Measurements from ENCODE around the gene CCDC91.
"Not testable (repeated sequence)": the region's sequence is repeated elsewhere in the genome, so short reads cannot be mapped to it uniquely, and the experiment has no call there.

CCDC91 gene

DNA sequence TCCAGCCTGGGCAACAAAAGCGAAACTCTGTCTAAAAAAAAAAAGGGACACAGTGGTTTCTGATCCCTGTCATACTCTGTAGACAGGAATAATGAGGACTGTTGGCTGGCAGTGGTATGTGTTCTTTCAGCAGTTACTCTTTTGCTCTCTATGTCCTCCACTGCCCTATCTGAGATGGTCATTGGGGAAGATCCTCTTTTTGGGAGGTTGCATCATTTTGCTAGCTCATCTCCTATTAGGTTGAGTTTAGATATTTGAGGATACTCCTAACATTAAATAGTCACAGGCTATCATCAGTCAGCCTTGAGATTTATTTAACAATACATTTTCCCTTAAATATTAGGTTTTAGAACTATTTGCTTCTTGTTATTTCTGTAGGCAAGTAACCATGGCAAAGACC, 5.9 kb upstream of the CCDC91 start:
- no peak for DNase-seq

DNA sequence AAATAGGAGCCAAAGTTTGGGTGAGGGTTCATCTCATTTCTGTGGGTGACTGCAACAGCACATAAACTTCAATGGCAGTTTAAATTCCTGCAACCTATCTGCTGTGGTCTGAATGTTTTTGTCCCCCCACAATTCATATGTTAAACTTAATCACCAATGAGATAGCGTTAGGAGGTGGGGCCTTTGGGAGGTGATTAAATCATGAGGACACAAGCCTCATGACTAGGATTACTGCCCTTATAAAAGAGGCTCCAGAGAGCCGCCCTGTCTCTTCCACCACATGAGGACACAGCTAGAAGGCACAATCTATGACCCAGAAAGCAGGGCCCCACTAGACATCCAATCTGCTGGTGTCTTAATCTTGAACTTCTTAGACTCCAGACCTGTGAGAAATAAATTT, 3.8 kb upstream of the CCDC91 start:
- no peak for DNase-seq

DNA sequence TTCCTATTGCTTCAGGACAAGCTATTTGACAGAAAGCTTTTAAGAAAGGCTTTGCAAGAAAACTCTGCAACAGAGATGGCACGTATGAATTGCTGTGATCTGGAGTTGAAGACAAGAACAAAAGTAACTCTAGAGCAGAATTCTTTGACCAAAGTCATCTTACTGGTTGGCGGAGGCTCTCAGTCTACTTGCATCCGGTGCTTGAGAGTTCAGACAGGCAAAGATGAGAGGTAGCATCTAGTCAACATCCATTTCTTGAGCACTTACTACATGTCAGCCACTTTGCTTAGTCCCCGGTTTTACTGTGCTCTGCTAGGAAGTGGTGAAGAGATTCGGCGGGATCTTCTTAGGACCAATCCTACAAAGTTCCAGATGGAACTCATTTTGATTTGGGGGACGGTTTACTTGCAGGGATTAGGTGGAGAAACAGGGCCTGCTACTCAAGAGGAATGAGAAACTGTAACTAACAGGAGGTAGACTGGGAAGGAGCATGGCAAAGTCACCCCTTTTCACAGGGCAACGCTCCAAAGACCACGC, 404 bp upstream of the CCDC91 start:
- DNase-seq: no peak

DNA sequence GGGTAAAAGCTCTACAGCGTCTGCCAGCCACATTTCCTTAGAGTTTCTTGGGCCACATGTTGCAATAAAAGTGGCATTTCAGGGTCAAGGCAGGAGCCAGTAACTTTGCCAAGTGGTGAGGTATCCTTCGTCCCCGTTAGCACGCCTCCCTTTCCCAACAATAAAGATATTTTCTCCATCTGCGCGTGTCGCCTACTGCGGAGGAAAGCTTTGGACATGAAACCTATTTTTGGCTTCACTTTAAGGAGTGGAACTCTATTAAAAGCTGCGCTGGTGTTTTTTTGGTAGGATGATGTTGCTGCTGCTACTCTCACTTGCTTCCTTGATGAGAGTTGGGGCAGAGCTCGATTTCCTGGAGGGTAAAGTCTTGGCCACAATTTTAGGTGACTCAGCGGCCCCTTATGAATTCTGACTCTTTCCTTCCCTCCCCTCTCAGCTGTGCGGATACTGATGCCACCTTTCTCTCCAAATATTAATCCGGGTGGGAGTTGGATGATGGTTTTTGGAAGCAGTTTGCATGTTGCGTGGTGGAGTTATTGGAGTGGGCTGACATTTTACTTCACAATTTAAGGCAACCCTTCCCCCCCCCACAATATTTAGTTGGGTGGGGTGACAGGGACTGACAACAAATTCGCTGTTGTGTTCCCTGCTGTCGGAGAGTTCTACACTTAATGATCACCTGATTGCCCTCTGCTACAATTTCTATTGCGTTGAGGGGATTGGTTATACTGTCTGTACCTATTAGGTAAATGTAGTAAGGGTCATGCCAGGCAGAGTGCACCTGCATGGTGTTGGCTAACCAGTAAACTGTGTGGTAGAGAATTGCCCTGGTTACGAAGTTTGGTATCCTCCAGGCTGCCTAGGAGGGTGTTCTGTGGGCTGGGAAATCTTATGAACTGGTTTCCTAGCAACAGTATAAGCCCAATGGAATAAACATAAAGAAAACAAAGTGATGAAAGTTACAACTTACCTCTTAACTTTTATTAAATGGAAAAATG, 1.1 kb downstream of the CCDC91 start:
- DNase-seq: peak; percentile 36

DNA sequence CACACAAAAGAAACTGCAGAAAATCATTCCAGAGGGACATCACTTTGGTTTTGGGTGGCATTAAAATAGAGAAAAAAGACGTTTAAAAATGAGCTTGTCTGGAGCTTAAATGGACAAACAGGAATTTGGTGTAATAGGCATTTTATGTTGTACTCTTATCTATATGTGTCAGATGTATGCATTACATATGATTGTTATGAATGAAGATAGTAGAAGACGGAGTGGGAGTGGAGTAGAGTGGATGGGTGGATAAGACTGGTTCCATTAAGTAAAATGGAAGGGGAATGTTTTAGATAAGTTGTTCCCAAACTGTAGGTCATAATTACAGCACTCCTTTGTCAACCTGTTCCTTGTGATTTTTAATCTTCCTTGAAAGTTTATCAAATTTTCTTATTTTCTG, 1.9 kb downstream of the CCDC91 start:
- DNase-seq: no peak

DNA sequence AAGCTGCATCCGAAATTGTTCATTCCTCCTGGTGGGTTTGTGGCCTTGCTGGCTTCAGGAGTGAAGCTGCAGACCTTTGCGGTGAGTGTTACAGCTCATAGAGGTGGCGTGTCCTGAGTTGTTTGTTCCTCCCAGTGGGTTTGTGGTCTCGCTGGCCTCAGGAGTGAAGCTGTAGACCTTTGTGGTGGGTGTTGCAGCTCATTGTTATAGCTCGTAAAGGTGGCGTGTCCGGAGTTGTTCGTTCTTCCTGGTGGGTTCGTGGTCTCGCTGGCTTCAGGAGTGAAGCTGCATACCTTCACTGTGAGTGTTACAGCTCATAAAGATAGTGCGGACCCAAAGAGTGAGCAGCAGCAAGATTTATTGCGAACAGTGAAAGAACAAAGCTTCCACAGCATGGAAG, 4.4 kb downstream of the CCDC91 start:
- not testable (repeated sequence) for DNase-seq

DNA sequence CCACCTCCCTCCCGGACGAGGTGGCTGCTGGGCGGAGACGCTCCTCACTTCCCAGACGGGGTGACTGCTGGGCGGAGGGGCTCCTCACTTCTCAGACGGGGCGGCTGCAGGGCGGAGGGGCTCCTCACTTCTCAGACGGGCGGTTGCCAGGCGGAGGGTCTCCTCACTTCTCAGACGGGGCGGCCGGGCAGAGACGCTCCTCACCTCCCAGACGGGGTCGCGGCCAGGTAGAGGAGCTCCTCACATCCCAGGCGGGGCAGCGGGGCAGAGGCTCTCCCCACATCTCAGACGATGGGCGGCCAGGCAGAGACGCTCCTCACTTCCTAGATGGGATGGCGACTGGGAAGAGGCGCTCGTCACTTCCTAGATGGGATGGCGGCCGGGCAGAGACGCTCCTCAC, 10.9 kb downstream of the CCDC91 start:
- DNase-seq: not testable (repeated sequence)

DNA sequence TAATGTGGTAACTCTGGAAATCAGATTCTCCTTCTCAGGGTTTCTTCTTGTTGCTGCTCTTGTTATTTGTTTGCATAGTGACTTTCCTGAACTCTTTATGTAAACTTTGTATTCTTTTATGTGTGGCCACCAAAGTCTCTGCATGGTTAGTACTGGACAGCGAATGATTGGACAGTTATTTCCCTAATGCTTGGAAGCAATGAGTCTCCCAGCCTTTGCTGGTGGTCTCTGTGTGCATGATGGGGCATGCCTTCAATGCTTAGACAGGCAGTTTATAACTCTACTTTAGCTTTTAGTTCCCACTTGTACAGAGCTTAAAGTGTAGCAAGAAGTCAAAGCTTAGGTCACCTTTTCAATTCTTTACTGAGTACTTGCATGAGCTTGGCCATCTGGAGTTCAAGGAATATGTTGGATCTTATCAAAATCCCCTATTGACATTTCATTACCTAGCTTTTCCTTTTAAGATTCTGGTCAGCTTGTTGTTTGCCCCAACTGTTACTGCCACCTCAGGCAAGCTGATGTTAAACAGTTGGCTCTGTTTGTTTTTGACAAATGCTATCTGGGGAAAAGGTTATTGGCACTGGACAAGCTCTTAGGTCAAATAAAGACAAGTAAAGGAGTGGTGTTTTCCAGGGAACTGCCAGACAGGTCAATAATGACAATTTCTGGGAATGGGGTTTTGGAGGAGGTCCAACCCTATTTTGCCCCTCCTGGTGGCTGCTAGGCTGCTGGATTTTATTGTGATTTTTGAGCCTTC, 12.3 kb downstream of the CCDC91 start:
- no peak for DNase-seq

DNA sequence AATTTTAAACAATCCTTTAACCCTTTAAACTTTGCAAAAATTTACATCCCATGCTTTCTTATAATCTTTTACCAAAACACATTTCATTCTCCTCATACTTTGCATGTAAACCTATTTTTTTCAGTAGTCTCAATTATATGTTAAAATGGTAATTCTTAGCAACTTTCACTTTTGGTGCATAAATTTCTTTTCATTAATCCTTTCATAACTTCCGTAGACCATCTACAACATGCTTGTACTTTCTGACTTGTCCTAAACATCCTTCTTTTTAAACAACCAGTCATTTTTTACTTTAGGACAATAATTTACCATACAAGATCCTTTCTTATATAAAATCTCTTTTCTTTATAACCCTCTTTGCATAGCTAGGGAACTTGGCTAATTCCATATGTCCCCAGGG, 19.5 kb downstream of the CCDC91 start:
- no peak for DNase-seq

DNA sequence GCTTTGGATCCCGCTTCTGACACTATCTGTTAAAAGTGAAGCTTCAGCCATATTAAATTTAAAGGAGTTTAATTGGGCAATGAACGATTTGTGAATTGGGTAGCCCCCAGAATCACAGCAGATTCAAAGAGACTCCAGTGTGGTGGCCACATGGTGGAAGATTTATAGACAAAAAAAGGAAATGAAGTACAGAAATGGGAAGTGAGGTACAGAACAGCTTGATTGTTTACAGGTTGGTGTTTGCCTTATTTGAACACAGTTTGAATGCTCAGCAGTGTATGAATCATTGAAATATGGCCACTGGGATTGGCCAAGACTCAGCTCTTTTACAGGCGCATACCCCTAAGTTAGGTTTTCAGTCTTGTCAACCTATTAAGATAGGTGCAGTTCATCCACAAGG, 21.9 kb downstream of the CCDC91 start:
- no peak for DNase-seq

DNA sequence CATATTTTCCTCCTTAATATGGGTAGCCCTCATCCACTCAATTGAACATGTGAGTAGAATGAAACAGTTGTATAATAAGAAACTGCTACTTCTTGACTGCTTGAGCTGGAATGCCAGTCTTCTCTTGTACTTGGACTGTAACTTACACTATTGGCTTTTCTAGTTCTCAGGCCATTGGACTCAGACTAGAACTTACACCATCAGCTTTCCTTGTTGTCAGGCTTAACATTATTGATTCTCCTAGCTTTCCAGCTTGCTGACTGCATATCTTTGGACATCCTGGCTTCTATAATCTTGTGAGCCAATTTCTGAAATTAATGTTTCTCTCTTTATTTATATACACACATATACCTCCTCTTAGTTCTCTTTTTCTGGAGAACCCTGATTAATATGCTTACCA, 24.8 kb downstream of the CCDC91 start:
- DNase-seq: no peak

DNA sequence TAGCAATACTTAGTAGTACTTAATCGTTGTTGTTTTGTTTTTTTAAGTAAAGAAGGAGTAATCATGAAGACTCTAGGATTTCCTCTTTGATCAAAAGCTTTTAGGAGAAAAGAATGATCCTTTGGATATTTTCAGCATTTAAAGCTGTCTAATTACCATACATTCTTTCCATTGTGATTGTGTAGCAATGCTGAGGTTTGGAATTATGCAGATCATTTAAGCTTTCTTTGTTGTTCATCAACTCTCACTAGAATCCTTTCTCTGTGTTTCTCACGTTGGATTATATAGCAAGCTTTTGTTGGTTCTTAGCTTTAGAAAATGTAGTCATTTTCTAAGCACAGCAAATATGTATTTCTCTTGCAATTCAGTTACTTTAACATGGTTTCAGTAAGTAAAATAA, 25.8 kb downstream of the CCDC91 start:
- no peak for DNase-seq

DNA sequence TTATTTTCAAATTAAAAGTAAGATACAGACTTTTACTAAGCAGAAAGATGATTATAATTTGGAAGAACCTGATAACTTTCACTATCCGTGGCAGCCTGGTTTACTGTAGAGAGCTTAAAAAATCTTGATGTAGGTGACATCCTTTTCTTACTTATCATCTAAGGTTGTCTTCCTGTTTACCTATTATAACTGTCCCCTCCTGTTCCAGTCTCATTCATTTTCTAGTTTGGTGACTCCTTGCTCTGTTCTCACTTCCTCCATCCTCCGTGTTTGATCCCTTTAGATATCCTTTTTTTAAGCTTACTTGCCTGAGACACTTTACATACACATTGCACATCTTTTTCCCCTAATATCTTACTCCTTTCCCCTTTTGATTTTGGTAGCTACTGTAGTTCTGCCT, 27.5 kb downstream of the CCDC91 start:
- DNase-seq: no peak

DNA sequence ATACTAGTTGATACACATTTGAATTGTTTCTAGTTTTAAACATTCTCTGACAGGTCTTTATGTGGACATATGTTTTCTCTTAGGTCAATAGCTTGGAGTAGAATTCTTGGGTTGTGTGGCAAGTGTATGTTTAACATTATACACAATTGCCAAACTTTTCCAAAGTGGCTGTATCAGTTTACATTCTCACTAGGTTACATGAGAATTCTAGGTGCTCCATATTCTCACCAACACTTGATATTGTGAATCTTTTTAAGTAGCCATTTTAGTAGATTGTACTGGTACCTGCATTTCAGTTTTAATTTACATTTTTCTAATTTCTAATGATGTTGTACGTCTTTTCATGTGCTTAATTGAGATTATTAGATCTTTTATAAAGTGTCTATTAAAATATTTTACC, 28.6 kb downstream of the CCDC91 start:
- no peak for DNase-seq

DNA sequence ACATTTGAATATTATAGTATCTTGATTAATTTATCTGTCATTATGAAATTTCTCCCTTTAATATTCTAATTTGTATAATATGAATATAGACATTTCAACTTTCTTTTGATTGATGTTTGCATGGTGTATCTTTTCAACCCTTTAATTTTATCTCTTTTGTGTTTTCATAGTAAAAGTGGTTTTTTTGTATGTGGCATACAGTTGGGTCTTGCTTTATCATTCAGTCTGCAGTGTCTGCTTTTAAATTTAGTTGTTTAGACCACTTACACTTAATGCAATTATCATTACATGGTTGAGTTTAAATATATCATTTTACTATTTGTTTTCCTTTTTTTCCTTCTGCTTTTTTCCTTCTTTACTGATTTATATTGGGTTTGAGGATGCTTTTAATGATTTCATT, 29.6 kb downstream of the CCDC91 start:
- DNase-seq: no peak

DNA sequence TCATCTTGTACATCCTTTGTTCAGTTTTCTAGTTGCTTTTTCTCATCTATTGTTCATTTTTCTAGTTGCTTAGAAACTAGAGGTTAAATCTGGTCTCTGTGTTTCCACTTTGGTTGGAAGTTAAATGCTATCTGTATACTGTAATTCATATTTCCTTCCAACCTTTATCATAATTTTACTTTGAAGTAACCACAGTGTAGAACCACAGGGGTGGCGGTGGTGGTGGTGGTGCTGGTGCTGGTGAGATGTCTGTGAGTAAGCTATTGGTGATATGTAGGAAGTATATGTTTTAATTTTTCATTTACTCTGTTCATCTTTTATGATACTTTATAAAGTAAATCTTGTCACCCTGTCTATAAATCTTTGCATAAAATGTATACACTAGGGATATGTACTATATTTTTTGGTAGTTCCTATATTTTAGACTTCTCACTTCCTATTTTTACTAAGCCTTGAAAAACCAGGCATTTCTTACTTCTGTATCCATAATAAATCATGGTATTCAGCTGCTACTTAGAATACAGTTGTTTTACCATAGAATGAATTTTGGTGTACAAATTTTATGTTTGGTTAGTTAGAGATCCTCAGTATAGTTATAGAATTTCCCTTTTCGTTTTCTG, 31.9 kb downstream of the CCDC91 start:
- DNase-seq: no peak

DNA sequence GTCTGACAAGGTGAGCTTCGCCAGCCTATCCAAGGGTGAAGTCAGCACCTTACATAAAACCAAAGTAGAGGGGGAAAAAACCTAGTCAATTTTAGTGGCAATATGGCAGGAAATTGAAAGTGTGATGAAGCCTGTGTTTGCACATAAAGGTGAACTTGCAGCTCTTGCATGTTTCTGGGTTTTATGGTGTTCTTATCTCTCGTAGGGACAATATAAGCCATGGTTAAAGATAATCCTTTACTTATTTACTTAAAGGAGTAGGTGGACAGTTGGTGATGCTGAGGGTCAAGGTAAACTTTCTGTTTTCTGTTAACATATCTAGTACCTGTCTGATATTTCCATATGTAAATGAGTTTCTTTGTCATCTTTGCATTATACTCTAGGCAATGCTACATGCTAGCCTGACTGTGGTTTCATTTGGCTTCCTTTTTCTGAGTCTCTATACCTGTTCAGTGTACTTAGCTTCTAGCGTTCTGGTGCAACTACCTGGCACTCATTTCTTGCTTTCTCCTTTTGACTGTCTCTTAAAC, 32.8 kb downstream of the CCDC91 start:
- no peak for DNase-seq

DNA sequence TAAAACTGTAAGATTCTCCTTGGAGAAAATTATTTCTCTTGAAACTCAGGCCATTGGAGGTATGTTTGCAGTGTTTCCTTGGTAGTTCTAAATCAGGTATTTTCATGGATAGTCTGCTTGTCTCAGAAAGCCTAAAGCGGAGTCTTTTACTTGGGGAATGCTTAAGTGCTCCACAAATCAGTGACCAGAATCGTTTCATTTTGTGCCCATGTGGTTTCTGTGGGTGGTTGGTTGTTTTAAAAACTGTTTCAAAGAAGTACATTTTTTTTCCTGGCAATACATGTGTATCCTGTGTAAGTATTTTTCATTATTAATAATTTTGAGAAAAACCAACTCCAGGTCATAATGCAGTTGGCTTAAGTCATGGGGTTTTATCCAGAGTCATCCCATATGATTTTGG, 33.6 kb downstream of the CCDC91 start:
- no peak for DNase-seq

DNA sequence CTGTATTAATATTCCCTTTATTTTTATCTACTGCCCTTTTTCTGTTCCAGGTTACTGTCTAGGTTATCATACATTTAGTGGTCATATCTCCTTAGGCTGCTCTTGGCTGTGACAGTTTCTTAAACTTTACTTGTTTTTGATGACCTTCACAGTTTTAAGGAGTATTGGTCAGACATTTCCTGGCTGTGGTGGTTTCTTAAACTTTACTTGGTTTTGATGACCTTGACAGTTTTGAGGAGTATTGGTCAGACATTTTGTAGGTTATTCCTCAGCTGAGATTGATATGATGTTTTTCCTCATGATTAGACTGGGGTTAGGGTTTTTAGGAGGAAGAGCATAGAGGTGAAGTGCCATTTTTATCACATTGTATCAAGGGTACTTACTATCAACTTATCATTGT, 36.4 kb downstream of the CCDC91 start:
- DNase-seq: no peak

DNA sequence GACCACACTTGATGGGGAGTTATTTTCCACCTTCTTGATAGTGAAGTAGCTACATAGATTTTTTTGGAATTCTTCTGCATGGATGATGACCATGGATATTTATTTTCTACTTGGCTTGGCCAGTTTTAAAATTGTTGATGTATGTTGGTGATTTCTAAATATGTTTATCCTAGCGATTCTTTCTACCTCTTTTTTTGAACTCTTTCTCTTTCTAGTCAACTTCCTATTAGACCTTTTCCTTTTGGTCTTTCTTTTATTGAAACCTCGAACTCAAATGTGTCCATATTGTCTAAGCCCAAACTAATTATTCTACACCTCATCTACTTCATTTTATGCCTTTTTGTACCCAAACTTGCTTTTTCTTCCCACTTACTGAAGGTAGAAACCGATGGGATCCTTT, 37.0 kb downstream of the CCDC91 start:
- DNase-seq: no peak

DNA sequence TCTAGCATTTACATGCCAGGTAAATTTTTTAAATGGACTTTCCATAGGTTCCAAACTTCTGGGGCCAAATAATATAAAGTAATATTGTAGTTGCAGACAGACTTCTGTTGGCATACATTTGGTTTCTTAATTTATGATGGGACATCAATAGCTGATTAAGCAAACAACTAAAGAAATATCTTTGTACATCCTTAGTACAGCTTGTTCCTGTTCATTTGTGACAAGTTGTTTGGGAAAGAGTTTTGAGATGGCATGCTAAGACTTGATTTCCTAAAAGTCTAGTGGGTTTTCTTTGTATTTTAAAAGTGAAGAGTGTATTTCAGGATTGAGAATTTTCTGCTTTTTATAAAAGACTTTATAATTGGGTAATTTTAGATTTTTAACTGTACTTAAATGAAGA, 41.0 kb downstream of the CCDC91 start:
- DNase-seq: no peak

DNA sequence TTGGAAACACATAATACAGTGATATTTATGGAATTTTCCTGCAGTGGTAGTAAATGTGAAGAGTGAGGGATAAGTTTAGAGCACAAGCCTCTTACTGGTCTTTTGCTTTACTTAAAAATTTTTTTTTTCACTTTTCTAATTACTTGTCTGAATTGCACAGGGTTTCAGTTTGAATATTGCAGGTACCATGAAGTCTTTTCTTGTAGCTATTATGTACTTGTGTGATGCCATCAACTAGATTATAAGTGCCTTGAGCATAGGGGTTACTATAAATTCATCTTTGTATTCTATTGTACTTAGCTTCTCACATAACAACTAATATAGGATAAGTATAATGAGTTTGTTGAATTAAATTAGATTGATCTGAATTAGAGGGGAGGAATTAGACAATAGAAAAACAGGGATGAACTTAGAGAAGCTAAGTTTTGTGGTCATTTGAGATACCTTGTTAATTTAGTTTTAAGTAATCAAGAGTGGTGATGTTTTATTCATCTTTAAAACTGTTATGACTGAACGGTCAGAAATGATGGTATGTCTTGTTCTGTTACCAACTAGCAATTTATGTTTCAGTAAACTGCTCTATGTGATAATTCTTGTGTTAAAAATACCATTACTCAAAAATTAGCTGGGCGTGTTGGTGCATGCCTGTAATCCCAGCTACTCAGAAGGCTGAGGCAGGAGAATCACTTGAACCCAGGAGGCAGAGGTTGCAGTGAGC, 42.1 kb downstream of the CCDC91 start:
- no peak for DNase-seq

Data from femur (tissue), 1 donor.